GM12801 (cell line): ENCODE measurements around the gene SHB.

Experiments
- TF ChIP-seq, protein P1 (sequence below): IDR thresholded peaks from one replicate; pipeline ENCODE4 v1.5.1; 2011; ENCODE audit warnings: control low read depth; ENCODE audit not compliant: insufficient read length; ENCODE audit errors: extremely low read depth

SHB gene

DNA sequence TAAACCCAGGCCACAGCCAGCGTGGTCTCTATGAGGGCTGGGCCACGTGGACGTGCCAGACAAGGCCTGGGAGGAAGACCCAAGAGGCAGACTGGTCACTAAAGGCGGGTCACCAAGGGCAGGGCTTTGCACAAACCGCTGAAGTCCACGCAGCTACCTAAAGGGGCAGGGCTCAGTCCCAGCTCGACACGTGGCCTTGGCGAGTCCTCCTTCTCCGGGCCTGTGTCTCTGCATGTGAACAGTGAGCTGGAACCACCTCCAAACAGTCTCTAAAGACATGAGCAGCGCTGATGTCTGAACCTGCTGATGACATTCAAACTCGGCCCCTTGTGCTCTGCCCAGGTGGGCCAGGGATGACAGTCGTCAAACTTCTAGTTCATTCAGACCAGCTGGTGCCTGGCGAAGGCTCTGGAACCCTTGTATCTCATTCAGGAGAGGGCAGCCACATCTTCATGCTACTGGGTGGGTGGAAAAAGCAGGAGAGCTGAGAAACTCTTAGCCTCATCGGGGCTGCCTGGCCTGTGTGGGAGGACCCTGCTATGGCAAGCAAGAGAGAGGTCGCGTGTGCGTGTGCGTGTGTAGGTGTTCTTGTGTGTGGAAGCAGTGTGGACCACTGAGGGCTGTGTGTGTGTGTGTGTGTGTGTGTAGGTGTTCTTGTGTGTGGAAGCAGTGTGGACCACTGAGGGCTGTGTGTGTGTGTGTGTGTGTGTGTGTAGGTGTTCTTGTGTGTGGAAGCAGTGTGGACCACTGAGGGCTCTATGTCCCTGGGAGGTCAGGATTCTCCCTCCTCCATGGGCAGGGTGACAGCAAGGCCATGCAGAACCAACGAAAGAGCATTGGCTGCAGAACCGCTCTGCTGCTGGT, 151.0 kb downstream of the SHB start:
- TF ChIP-seq, protein P1, sequence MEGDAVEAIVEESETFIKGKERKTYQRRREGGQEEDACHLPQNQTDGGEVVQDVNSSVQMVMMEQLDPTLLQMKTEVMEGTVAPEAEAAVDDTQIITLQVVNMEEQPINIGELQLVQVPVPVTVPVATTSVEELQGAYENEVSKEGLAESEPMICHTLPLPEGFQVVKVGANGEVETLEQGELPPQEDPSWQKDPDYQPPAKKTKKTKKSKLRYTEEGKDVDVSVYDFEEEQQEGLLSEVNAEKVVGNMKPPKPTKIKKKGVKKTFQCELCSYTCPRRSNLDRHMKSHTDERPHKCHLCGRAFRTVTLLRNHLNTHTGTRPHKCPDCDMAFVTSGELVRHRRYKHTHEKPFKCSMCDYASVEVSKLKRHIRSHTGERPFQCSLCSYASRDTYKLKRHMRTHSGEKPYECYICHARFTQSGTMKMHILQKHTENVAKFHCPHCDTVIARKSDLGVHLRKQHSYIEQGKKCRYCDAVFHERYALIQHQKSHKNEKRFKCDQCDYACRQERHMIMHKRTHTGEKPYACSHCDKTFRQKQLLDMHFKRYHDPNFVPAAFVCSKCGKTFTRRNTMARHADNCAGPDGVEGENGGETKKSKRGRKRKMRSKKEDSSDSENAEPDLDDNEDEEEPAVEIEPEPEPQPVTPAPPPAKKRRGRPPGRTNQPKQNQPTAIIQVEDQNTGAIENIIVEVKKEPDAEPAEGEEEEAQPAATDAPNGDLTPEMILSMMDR = no peak

GRCh38 chr9:37917313-37917731, 151.7 kb downstream of the SHB start:
- TF ChIP-seq, protein P1 = no peak

- TF ChIP-seq, protein P1 = no peak
These were observed 152.3 kb downstream of the SHB start for GRCh38 chr9:37916471-37917312.

GRCh38 chr9:37915911-37916470, 153.0 kb downstream of the SHB start:
- TF ChIP-seq, protein P1 = no peak

DNA sequence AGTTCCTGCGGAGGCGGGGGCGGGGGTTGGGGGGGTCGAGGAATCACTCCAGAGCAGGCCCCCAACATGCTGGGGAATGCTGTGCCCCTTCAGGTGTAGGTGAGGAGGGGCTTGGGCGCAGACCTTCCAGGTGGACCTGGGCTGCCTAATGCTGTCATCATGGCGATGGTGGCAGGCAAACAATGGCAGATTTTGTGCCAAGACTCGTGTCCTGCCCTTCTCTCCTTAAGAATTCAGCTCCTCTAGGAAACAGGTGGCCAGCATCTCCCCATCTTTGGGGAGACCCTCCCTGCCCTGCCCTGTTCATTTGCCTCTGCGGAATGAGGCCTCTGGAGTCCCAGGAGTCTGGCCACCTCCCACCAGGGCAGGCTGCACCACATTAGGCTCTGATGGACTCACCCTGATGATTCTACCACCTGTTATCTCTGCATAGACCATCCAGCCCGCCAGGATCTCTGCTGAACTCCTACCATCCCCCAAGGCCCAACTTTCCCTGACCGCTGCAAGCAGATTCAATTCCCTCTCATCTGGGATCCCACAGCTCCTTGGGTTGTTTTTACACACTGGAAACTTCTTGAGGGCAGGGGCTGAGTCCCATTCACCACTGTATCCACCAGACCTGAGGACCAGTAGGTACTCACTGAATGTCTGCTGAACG, 154.2 kb downstream of the SHB start:
- TF ChIP-seq, protein P1 = no peak

DNA sequence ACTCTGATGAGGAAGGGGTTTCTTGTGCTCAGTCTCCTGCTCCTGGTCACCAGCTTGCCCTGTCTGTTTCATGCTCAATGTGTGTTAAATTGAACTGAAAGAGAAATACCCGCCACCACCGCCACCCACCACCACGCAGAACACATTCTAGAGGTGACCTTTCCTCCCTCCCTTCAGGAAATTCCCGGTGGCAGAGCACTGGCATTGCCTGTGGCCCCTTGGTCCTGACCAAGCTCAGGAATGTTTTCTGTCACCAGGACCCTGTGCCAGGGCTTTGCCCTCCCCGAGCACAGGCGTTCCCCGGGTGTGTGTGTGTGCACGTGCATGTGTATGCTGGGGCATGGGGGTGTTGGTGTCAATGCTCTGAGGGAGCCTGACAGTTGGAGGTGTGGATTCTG, 154.9 kb downstream of the SHB start:
- TF ChIP-seq, protein P1 = no peak
